Psoas muscle (tissue), 8 donors: ENCODE measurements around the gene GNA12. TPM values are rescaled to one million over a fixed set of nuclear protein-coding genes. Genes with fewer than 3 reads are reported as not detected.
"Not testable (repeated sequence)": the region's sequence is repeated elsewhere in the genome, so short reads cannot be mapped to it uniquely, and the experiment has no call there.

Source experiments
- ATAC-seq, 4 donors: fragments of 200-7000 bp; cut with Tn5 transposase; one replicate each; pipeline ENCODE4 v1.9.1; 2020; ENCODE audit warnings: moderate library complexity in 3 of 4, mild to moderate bottlenecking in 2 of 4
- DNase-seq, 2 donors: peaks; one replicate each; pipeline ENCODE4 v3.0.0-alpha.2; 2020
- H3K27ac ChIP-seq: fragments of 200-600 bp; one replicate; pipeline ENCODE4 v1.8.0; 2022
- H3K27me3 ChIP-seq, 3 donors: fragments of 200-600 bp in 1 of 3; one replicate each; pipeline versions ENCODE4 v1.6.1 to v1.8.0; 2013 to 2022; ENCODE audit warnings: low read length in 2 of 3, mild to moderate bottlenecking in 2 of 3, moderate library complexity in 1 of 3; ENCODE audit not compliant: insufficient read depth in 3 of 3
- H3K36me3 ChIP-seq, 2 donors: fragments of 200-600 bp in 1 of 2; one replicate each; pipeline versions ENCODE4 v1.6.1 to v1.8.0; 2013 to 2022; ENCODE audit warnings: low read depth in 1 of 2, mild to moderate bottlenecking in 1 of 2, moderate library complexity in 1 of 2; ENCODE audit not compliant: insufficient read depth in 1 of 2
- H3K4me1 ChIP-seq: fragments of 200-600 bp; one replicate; pipeline ENCODE4 v1.8.0; 2022
- H3K4me3 ChIP-seq: fragments of 200-600 bp; one replicate; pipeline ENCODE4 v1.8.0; 2022; ENCODE audit warnings: mild to moderate bottlenecking
- H3K9me3 ChIP-seq: fragments of 200-600 bp; one replicate; pipeline ENCODE4 v1.8.0; 2022
- CTCF ChIP-seq: fragments of 200-600 bp; IDR thresholded peaks from one replicate; pipeline ENCODE4 v1.8.0; 2022; ENCODE audit warnings: antibody characterized with exemption
- WGBS, 3 donors: extraction: QIAGEN DNeasy Blood & Tissue Kit; methylation state at CpG; one replicate each; pipeline versions ENCODE4 v1.1.6 to v1.1.7; 2013; 5-methylcytosine and 5-hydroxymethylcytosine counted together
- intact Hi-C, 2 donors: fragments of 100-400 bp; cut with DNase I; formaldehyde crosslinking; loops; one replicate each; pipeline versions ENCODE4 v1.11.0 to v1.14.2; 2022
- polyA plus RNA-seq, 3 donors: library from polyadenylated mRNA; stranded (reverse); fragments of 200-250 nt; gene quantifications; one replicate each; pipeline ENCODE4 v1.2.3, GENCODE V29; 2013
- total RNA-seq, 4 donors: library from RNA; stranded (reverse); fragmentation: NEBNext Ultra II Directional in 2 of 4; extraction: Animal tissue kit (Norgen Biotek cat#: 25700) in 2 of 4; gene quantifications; one replicate each; pipeline versions ENCODE4 v1.2.1 to v1.2.4, GENCODE V29; 2021 to 2023
- donor health status: healthy with polysubstance abuse.
- donor health status: DM: no; HTN: no; CAD: no; lungs with moderate emphysema.
- donor health status: Bipolar disorder and iron deficiency.
- donor health status: healthy.
- donor health status: DM: yes; HTN: yes; CAD: no.
- donor health status: DM: no; HTN: no; CAD: no.
- donor health status: DM: no; HTN: no; CAD: no.
- donor health status: DM: yes; HTN: yes; CAD: no.

Gene GNA12
- total and polyA plus RNA-seq, 7 donors = 7.1 to 20.2 (median 15.4) TPM

- WGBS, 3 donors = 67 to 72% (median 69%) methylated on average over 18 of the region's 18 CpGs
- Histone ChIP-seq H3K27ac (no peak overlapping the region), H3K4me1 (no peaks in the 10 kb centered on the region), H3K36me3 (no peaks in the 10 kb centered on the region), H3K27me3 (peaks cover 0 to 19% (median 2%) of the 10 kb centered on the region in 3 donors), H3K4me3 (no peak overlapping the region), H3K9me3 (no peaks in the 10 kb centered on the region)
- no peak for TF ChIP-seq CTCF
- no peak for DNase-seq
- intact Hi-C loops = no loop called here
- ATAC-seq = no peak
These were observed 145.4 kb downstream of the GNA12 start for GRCh38 chr7:2698581-2699288.

- H3K27ac ChIP-seq, H3K4me1 ChIP-seq, H3K4me3 ChIP-seq, H3K9me3 ChIP-seq, DNase-seq, H3K36me3 ChIP-seq, intact Hi-C loops: not testable (repeated sequence)
- H3K27me3 ChIP-seq = peaks cover 0 to 15% (median 4%) of the 10 kb centered on the region in 3 donors
- peak in 1 of 4 donors; percentile 22 for ATAC-seq
- 69 to 75% (median 71%) methylated on average over 8 of the region's 8 CpGs for WGBS, 3 donors
These were observed 150.0 kb downstream of the GNA12 start for GRCh38 chr7:2694122-2694436.

- H3K27ac ChIP-seq, H3K4me1 ChIP-seq, H3K4me3 ChIP-seq, H3K9me3 ChIP-seq, intact Hi-C loops, DNase-seq, H3K36me3 ChIP-seq: not testable (repeated sequence)
- 84 to 89% (median 85%) methylated on average over 19 of the region's 19 CpGs for WGBS, 3 donors
- peak in 1 of 4 donors; percentile 21 for ATAC-seq
- peaks cover 0 to 20% (median 5%) of the 10 kb centered on the region in 3 donors for H3K27me3 ChIP-seq
These were observed 150.5 kb downstream of the GNA12 start for GRCh38 chr7:2693420-2694121.

GRCh38 chr7:2692543-2692942 lies 151.6 kb downstream of the GNA12 start:
- Histone ChIP-seq H3K4me3 (no peak overlapping the region), H3K9me3 (no peaks in the 10 kb centered on the region), H3K36me3 (no peaks in the 10 kb centered on the region), H3K27ac (no peak overlapping the region), H3K4me1 (peaks cover 2% of the 10 kb centered on the region), H3K27me3 (peaks cover 0 to 29% (median 11%) of the 10 kb centered on the region in 3 donors)
- intact Hi-C loops = no loop called here
- WGBS, 3 donors = 70 to 77% (median 74%) methylated on average over 14 of the region's 14 CpGs
- DNase-seq = no peak
- TF ChIP-seq CTCF = no peak
- no peak for ATAC-seq

- H3K4me1 ChIP-seq, DNase-seq, H3K36me3 ChIP-seq, H3K27ac ChIP-seq, intact Hi-C loops, H3K4me3 ChIP-seq, H3K9me3 ChIP-seq, ATAC-seq: not testable (repeated sequence)
- peaks cover 0 to 32% (median 15%) of the 10 kb centered on the region in 3 donors for H3K27me3 ChIP-seq
- WGBS, 3 donors = 85 to 89% (median 86%) methylated on average over 18 to 23 of the region's 23 CpGs
These were observed 152.1 kb downstream of the GNA12 start for GRCh38 chr7:2691932-2692439.

- ATAC-seq (no peak), DNase-seq (no peak)
- intact Hi-C loops = no loop called here
- no peak for TF ChIP-seq CTCF
- Histone ChIP-seq H3K36me3 (no peaks in the 10 kb centered on the region), H3K27ac (no peak overlapping the region), H3K4me3 (no peak overlapping the region), H3K9me3 (no peaks in the 10 kb centered on the region), H3K27me3 (peaks cover 0 to 37% (median 15%) of the 10 kb centered on the region in 3 donors), H3K4me1 (peaks cover 2% of the 10 kb centered on the region)
- WGBS, 3 donors = 69 to 76% (median 73%) methylated on average over 18 of the region's 18 CpGs
These were observed 152.9 kb downstream of the GNA12 start for GRCh38 chr7:2691011-2691707.
